HFFc6 (cell line): ENCODE data around the gene COX7A2L. TPM values are rescaled to one million over a fixed set of nuclear protein-coding genes. Genes with fewer than 3 reads are reported as not detected.

ENCODE experiments used
- DNase-seq: peaks from one replicate; pipeline ENCODE4 v3.0.0-alpha.2; 2018
- H3K27ac Mint-ChIP-seq: 2 replicates; pipeline ENCODE4 v1.8.0; 2020; ENCODE audit warnings: mild to moderate bottlenecking, mixed read lengths
- H3K27me3 Mint-ChIP-seq: 2 replicates; pipeline ENCODE4 v1.8.0; 2021; ENCODE audit warnings: mild to moderate bottlenecking, moderate library complexity, mixed read lengths; ENCODE audit not compliant: insufficient read depth
- H3K36me3 Mint-ChIP-seq: 2 replicates; pipeline ENCODE4 v1.8.0; 2021; ENCODE audit warnings: low read depth, mixed read lengths
- H3K4me1 Mint-ChIP-seq: 2 replicates; pipeline ENCODE4 v1.8.0; 2020; ENCODE audit warnings: low read depth, mixed read lengths
- H3K4me3 Mint-ChIP-seq: 2 replicates; pipeline ENCODE4 v1.8.0; 2020; ENCODE audit warnings: mild to moderate bottlenecking, moderate library complexity, mixed read lengths
- H3K9me3 Mint-ChIP-seq: 2 replicates; pipeline ENCODE4 v1.8.0; 2020; ENCODE audit warnings: mild to moderate bottlenecking, mixed read lengths
- total RNA-seq, 6 experiments: library from RNA; stranded (reverse); fragmentation: NEBNext Ultra II Directional; extraction: Animal tissue kit (Norgen Biotek cat#: 25700); gene quantifications; 2 replicates in 1 of 6; 3 replicates in 5 of 6; pipeline ENCODE4 v1.2.3, GENCODE V29; 2021
- TF ChIP-seq, protein P1 (sequence below): fragments of 200-600 bp; sonication (generic); IDR thresholded peaks from 2 replicates; pipeline ENCODE4 v1.5.0; 2021; ENCODE audit warnings: antibody characterized with exemption, mild to moderate bottlenecking

Gene COX7A2L
- total RNA-seq, 6 experiments from 2014 or later: 118 to 130 (median 125) TPM

DNA sequence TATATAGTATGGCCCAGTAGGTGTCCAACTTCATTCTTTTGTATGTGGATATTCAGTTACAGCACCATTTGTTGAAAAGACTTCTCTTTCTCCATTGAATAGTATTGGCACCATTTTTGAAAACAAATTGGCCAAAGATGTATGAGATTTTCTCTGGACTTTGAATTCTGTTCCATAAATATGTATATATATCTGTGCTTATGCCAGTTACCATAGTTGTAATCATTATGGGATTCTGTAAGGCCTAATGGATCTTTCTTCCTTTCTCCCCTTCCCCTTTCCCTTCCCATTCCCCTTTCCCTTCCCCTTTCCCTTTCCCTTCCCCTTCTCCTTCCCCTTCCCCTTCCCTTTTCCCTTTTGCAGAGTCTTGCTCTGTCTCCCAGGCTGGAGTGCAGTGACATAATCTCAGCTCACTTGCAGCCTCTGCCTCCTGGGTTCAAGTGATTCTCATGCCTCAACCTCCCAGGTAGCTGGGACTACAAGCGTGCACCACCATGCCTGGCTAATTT lies 51.0 kb downstream of the COX7A2L start:
- Mint-ChIP-seq H3K9me3 (no peaks in the 10 kb centered on the region), H3K27ac (no peak overlapping the region), H3K4me3 (no peak overlapping the region), H3K36me3 (peaks cover 14% of the 10 kb centered on the region), H3K4me1 (peaks cover 10% of the 10 kb centered on the region), H3K27me3 (no peaks in the 10 kb centered on the region)
- no peak for DNase-seq
- TF ChIP-seq, protein P1, sequence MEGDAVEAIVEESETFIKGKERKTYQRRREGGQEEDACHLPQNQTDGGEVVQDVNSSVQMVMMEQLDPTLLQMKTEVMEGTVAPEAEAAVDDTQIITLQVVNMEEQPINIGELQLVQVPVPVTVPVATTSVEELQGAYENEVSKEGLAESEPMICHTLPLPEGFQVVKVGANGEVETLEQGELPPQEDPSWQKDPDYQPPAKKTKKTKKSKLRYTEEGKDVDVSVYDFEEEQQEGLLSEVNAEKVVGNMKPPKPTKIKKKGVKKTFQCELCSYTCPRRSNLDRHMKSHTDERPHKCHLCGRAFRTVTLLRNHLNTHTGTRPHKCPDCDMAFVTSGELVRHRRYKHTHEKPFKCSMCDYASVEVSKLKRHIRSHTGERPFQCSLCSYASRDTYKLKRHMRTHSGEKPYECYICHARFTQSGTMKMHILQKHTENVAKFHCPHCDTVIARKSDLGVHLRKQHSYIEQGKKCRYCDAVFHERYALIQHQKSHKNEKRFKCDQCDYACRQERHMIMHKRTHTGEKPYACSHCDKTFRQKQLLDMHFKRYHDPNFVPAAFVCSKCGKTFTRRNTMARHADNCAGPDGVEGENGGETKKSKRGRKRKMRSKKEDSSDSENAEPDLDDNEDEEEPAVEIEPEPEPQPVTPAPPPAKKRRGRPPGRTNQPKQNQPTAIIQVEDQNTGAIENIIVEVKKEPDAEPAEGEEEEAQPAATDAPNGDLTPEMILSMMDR: no peak

DNA sequence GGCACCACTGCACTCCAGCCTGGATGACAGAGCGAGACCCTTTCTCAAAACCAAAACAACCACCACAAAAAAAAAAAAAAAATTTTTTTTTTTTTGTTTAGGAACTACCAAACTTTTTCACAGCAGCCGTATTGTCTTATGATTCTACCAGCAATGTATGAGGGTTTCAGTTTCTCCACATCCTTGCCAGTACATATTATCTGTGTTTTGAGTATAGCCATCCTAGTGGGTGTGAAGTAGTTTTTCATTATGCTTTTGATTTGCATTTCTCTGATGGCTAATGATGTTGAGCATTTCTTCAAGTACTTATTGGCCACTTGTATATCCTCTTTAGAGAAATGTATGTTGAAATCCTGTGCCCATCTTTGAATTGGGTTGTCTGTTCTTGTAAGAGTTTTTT lies 51.7 kb downstream of the COX7A2L start:
- Mint-ChIP-seq H3K36me3 (peaks cover 10% of the 10 kb centered on the region), H3K4me3 (no peak overlapping the region), H3K27me3 (no peaks in the 10 kb centered on the region), H3K27ac (no peak overlapping the region), H3K4me1 (peaks cover 3% of the 10 kb centered on the region), H3K9me3 (no peaks in the 10 kb centered on the region)
- TF ChIP-seq, protein P1: no peak
- no peak for DNase-seq

DNA sequence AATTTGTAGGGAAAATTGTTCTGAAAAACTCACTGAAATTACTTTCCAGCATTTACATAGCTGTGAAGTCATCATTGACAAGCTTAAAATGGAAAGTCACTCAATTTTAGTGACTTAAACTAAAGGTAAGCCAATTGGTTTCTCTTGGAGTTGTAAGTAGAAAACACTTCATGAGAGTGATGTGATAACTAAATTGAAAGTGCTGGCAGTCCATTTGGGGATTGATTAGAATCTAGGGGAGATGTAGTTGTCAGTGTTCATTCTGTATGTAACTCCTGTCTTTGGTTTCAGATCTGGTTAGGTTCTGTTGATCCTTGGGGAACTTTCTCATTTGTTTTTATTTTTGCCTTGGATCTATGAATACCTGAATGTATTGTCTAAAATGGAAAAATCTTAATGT lies 53.8 kb downstream of the COX7A2L start:
- H3K27me3 Mint-ChIP-seq: no peaks in the 10 kb centered on the region
- no peak overlapping the region for H3K4me3 Mint-ChIP-seq
- no peak overlapping the region for H3K27ac Mint-ChIP-seq
- H3K9me3 Mint-ChIP-seq: no peaks in the 10 kb centered on the region
- TF ChIP-seq, protein P1: no peak
- no peak for DNase-seq
- peaks cover 18% of the 10 kb centered on the region for H3K36me3 Mint-ChIP-seq
- H3K4me1 Mint-ChIP-seq: no peaks in the 10 kb centered on the region

DNA sequence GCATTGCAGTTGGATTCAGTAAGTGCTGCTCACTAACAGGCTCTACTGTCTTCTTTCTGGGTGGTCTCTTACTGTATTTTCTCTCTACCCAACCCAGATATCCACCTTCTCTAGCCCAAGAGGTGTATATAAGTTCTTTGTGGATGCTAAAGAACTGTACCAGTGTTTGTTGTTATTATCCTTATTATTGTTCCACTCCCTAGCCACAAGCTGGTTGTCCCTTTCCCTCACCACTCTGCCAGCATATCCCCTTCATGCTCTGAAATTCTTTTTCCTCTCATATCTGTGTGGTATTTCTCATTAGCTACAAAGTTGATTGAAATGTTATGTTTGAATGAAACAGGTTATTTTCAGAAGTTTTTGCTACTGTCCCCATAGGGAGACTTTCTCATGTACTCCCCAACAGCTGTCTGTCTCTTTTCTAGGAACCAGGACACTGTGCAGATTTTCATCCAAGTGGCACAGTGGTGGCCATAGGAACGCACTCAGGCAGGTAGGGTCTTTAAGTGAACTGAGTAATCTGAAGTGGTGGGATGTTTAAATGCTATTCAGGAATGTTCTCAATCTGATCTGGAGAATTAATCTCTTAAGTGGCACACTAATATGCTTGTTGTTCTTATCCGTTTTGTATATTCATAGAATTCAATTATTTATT lies 56.8 kb downstream of the COX7A2L start:
- TF ChIP-seq, protein P1: no peak
- Mint-ChIP-seq H3K27ac (no peak overlapping the region), H3K9me3 (no peaks in the 10 kb centered on the region), H3K36me3 (peaks cover 18% of the 10 kb centered on the region), H3K4me1 (no peaks in the 10 kb centered on the region), H3K4me3 (no peak overlapping the region), H3K27me3 (no peaks in the 10 kb centered on the region)
- no peak for DNase-seq

DNA sequence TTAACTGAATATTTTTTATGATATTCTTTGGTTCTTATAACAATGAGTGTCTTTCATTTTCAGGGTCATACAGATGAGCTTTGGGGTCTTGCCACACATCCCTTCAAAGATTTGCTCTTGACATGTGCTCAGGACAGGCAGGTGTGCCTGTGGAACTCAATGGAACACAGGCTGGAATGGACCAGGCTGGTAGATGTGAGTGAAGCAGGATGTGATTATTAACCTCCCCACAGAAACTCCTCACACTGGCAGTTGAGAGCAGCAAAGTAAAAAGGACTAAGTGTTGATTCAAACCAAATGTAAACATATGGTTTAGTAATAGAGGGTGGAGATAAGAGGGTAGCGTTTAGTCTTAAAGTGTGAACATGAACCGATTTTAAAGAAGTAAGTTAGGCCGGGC lies 57.8 kb downstream of the COX7A2L start:
- Mint-ChIP-seq H3K27ac (no peak overlapping the region), H3K9me3 (no peaks in the 10 kb centered on the region), H3K4me3 (no peak overlapping the region), H3K4me1 (peaks cover under 1% of the 10 kb centered on the region), H3K36me3 (peaks cover 18% of the 10 kb centered on the region), H3K27me3 (no peaks in the 10 kb centered on the region)
- TF ChIP-seq, protein P1: no peak
- DNase-seq: no peak
